Heart left ventricle (tissue), 16 donors: ENCODE data around the gene SYNDIG1L. TPM values are rescaled to one million over a fixed set of nuclear protein-coding genes. Genes with fewer than 3 reads are reported as not detected.

Experiments used
- ATAC-seq, 4 donors: fragments of 200-7000 bp; cut with Tn5 transposase; one replicate each; pipeline ENCODE4 v1.9.1; 2020 to 2022; ENCODE audit warnings: moderate library complexity in 4 of 4, mild to moderate bottlenecking in 3 of 4, moderate number of reproducible peaks in 1 of 4
- DNase-seq, 5 donors: peaks; one replicate each; pipeline ENCODE4 v3.0.0-alpha.2; 2020
- H3K27ac ChIP-seq, 12 donors: fragments of 200-600 bp; sonication (generic) in 4 of 12; one replicate each; pipeline versions ENCODE4 v1.5.0 to v1.8.0; 2016 to 2022; ENCODE audit warnings: mild to moderate bottlenecking in 2 of 12
- H3K27me3 ChIP-seq, 9 donors: fragments of 200-600 bp; sonication (generic) in 2 of 9; one replicate each; pipeline versions ENCODE4 v1.5.1 to v1.8.0; 2016 to 2022; ENCODE audit warnings: mild to moderate bottlenecking in 3 of 9
- H3K36me3 ChIP-seq, 9 donors: fragments of 200-600 bp; sonication (generic) in 2 of 9; one replicate each; pipeline versions ENCODE4 v1.5.0 to v1.8.0; 2018 to 2022; ENCODE audit warnings: mild to moderate bottlenecking in 2 of 9
- H3K4me1 ChIP-seq, 12 donors: fragments of 200-600 bp; sonication (generic) in 4 of 12; one replicate each; pipeline versions ENCODE4 v1.5.0 to v1.8.0; 2016 to 2022; ENCODE audit warnings: mild to moderate bottlenecking in 3 of 12
- H3K4me3 ChIP-seq, 12 donors: fragments of 200-600 bp; sonication (generic) in 4 of 12; one replicate each; pipeline versions ENCODE4 v1.5.0 to v1.8.0; 2017 to 2022; ENCODE audit warnings: mild to moderate bottlenecking in 9 of 12, moderate library complexity in 4 of 12
- H3K9me3 ChIP-seq, 12 donors: fragments of 200-600 bp; sonication (generic) in 4 of 12; one replicate each; pipeline versions ENCODE4 v1.5.0 to v1.8.0; 2016 to 2022; ENCODE audit warnings: mild to moderate bottlenecking in 1 of 12
- POLR2A ChIP-seq, 2 donors: fragments of 450-650 bp; IDR thresholded peaks; one replicate each; pipeline ENCODE4 v1.6.1; 2017; ENCODE audit warnings: antibody characterized with exemption in 2 of 2, mild to moderate bottlenecking in 2 of 2, moderate library complexity in 2 of 2
- WGBS, 4 donors: extraction: QIAGEN DNeasy Blood & Tissue Kit in 2 of 4; methylation state at CpG; one replicate each; pipeline versions ENCODE4 v1.1.5 to v1.1.7; 2013 to 2018; 5-methylcytosine and 5-hydroxymethylcytosine counted together
- intact Hi-C, 10 donors: fragments of 100-400 bp; cut with DNase I; formaldehyde crosslinking; loops; one replicate each; pipeline versions ENCODE4 v1.11.1 to v1.14.2; 2022
- polyA plus RNA-seq, 2 donors: library from polyadenylated mRNA; stranded (reverse); fragments of 200-250 nt; gene quantifications; one replicate each; pipeline ENCODE4 v1.2.3, GENCODE V29; 2013
- total RNA-seq, 9 donors: library from RNA; depleted of rRNA in 2 of 9; stranded (reverse); fragments of >200 nt in 2 of 9; fragmentation: NEBNext Ultra II Directional in 3 of 9; extraction: Animal tissue kit (Norgen Biotek cat#: 25700) in 3 of 9; gene quantifications; one replicate each; pipeline versions ENCODE4 v1.1.0 to v1.2.4, GENCODE V29; 2016 to 2023
- TF ChIP-seq, protein P1 (sequence below), 12 donors: fragments of 200-600 bp; sonication (generic) in 4 of 12; IDR thresholded peaks; one replicate each; pipeline versions ENCODE4 v1.5.0 to v1.8.0; 2018 to 2022; ENCODE audit warnings: antibody characterized with exemption in 12 of 12, mild to moderate bottlenecking in 5 of 12
- donor health status: ischemic (EF 13 %, LVEDD 7.1; RV severe dilation, severe dysfunction).
- donor health status: healthy with polysubstance abuse.
- donor health status: DM: no; HTN: yes; CAD: no.
- donor health status: DM: no; HTN: no; CAD: no.
- donor health status: ischemic (EF 25% LVEDD 6.9; RV normal size, moderate dysfunction).
- donor health status: ischemic (EF 25% LVEDD 5.7; RV mildly dilated, moderate dysfunction).
- donor health status: healthy.
- donor health status: DM: yes; HTN: yes; CAD: no.
- donor health status: ischemic (EF 35%, LVEDD 5.7; RV mildly dilated, moderate dysfunction).
- donor health status: nonischemic (EF 11% LVEDD 7.7; RV severe dilation, severe dysfunction).
- donor health status: DM: yes; HTN: yes; CAD: no.
- donor health status: PGD.
- donor health status: ischemic (EF 29% LVEDD 5.4; RV normal size, mild dysfunction).
- donor health status: nonischemic (EF 23%, LVEDD 6.1; RV moderate dilation, normal function).

The SYNDIG1L gene
- total and polyA plus RNA-seq, 11 donors = 0.06 to 0.32 (median 0.10) TPM; not detected in 6

GRCh38 chr14:74414403-74415114, 11.5 kb downstream of the SYNDIG1L start:
- WGBS, 4 donors = 57 to 71% (median 65%) methylated on average over 6 to 7 of the region's 7 CpGs
- H3K9me3 ChIP-seq = no peaks in the 10 kb centered on the region
- intact Hi-C loops = no loop called here
- H3K4me1 ChIP-seq = no peaks in the 10 kb centered on the region
- H3K36me3 ChIP-seq = no peaks in the 10 kb centered on the region
- H3K27me3 ChIP-seq = peaks cover 0 to 25% (median 6%) of the 10 kb centered on the region in 9 donors
- no peak for TF ChIP-seq POLR2A (IDR thresholded peaks at IDR 0.05)
- TF ChIP-seq, protein P1, sequence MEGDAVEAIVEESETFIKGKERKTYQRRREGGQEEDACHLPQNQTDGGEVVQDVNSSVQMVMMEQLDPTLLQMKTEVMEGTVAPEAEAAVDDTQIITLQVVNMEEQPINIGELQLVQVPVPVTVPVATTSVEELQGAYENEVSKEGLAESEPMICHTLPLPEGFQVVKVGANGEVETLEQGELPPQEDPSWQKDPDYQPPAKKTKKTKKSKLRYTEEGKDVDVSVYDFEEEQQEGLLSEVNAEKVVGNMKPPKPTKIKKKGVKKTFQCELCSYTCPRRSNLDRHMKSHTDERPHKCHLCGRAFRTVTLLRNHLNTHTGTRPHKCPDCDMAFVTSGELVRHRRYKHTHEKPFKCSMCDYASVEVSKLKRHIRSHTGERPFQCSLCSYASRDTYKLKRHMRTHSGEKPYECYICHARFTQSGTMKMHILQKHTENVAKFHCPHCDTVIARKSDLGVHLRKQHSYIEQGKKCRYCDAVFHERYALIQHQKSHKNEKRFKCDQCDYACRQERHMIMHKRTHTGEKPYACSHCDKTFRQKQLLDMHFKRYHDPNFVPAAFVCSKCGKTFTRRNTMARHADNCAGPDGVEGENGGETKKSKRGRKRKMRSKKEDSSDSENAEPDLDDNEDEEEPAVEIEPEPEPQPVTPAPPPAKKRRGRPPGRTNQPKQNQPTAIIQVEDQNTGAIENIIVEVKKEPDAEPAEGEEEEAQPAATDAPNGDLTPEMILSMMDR (IDR thresholded peaks at IDR 0.05) = no peak
- no peak overlapping the region for H3K4me3 ChIP-seq
- ATAC-seq (no peak), DNase-seq (no peak)
- H3K27ac ChIP-seq = no peak overlapping the region

DNA sequence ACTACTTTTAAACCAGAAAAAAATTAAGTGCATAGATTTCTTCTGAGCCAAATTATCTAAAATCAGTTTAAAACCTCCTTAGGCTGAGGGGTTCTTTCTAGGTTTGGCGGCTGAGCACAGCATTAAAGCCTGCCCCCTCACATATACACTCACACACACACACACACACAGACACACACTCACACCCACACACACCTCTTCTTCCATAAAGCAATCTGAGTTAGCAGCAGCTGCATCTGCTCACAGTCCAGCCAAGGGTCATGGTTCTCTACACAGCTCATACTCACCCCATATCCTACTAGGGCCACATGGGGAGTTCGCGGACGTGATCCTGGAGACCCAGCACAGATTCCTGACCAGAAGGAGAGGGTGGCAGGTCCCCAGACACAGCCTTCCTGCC, 12.4 kb downstream of the SYNDIG1L start:
- WGBS, 4 donors = 68 to 84% (median 79%) methylated on average over 4 of the region's 4 CpGs
- no peaks in the 10 kb centered on the region for H3K36me3 ChIP-seq
- H3K27ac ChIP-seq = no peak overlapping the region
- no peak for ATAC-seq
- no peak overlapping the region for H3K4me3 ChIP-seq
- no peaks in the 10 kb centered on the region for H3K4me1 ChIP-seq
- no peak for DNase-seq
- TF ChIP-seq, protein P1 (IDR thresholded peaks at IDR 0.05) = no peak
- TF ChIP-seq POLR2A (IDR thresholded peaks at IDR 0.05) = no peak
- peaks cover 0 to 19% (median 3%) of the 10 kb centered on the region in 9 donors for H3K27me3 ChIP-seq
- intact Hi-C loops = no loop called here
- H3K9me3 ChIP-seq = no peaks in the 10 kb centered on the region

- H3K4me1 ChIP-seq = no peaks in the 10 kb centered on the region
- 63 to 83% (median 66%) methylated on average over 2 of the region's 2 CpGs for WGBS, 4 donors
- H3K36me3 ChIP-seq = no peaks in the 10 kb centered on the region
- H3K4me3 ChIP-seq = no peak overlapping the region
- no peak for TF ChIP-seq POLR2A (IDR thresholded peaks at IDR 0.05)
- TF ChIP-seq, protein P1 (IDR thresholded peaks at IDR 0.05) = no peak
- H3K9me3 ChIP-seq = no peaks in the 10 kb centered on the region
- intact Hi-C loops = no loop called here
- no peak overlapping the region for H3K27ac ChIP-seq
- DNase-seq (no peak), ATAC-seq (no peak)
- H3K27me3 ChIP-seq = peaks cover 0 to 18% (median 0%) of the 10 kb centered on the region in 9 donors
Observed at GRCh38 chr14:74412753-74413152, 13.3 kb downstream of the SYNDIG1L start.

- no peak overlapping the region for H3K4me3 ChIP-seq
- no peak overlapping the region for H3K27ac ChIP-seq
- DNase-seq (no peak), ATAC-seq (peak in 1 of 4 donors; percentile 11)
- intact Hi-C loops = no loop called here
- H3K4me1 ChIP-seq = no peaks in the 10 kb centered on the region
- no peak for TF ChIP-seq POLR2A (IDR thresholded peaks at IDR 0.05)
- TF ChIP-seq, protein P1 (IDR thresholded peaks at IDR 0.05) = no peak
- H3K27me3 ChIP-seq = peaks cover 0 to 14% (median 0%) of the 10 kb centered on the region in 9 donors
- H3K9me3 ChIP-seq = no peaks in the 10 kb centered on the region
- no peaks in the 10 kb centered on the region for H3K36me3 ChIP-seq
- 81 to 91% (median 83%) methylated on average over 5 to 7 of the region's 7 CpGs for WGBS, 4 donors
Observed at GRCh38 chr14:74411671-74412070, 14.3 kb downstream of the SYNDIG1L start.
